ENCODE measurements around the gene FLT1.

GRCh38 chr13:28257305-28257704, 237.6 kb downstream of the FLT1 start:
- TF ChIP-seq SCRT1 (tag by site-specific recombination; IDR thresholded peaks at IDR 0.05; ENCODE audit: borderline replicate concordance), result no peak
- no peak for TF ChIP-seq ZNF426 (tag by site-specific recombination; IDR thresholded peaks at IDR 0.05)
- no peak for TF ChIP-seq PBX3 (CRISPR knock-in tag; IDR thresholded peaks at IDR 0.05)
- no peak for TF ChIP-seq CTCF (tag by site-specific recombination; IDR thresholded peaks at IDR 0.05)
- no peak for TF ChIP-seq GLI2 (tag by site-specific recombination; IDR thresholded peaks at IDR 0.05; ENCODE audit: borderline replicate concordance, low read depth)
- no peak for TF ChIP-seq ZNF274 (IDR thresholded peaks at IDR 0.05; ENCODE audit: low read length)
- TF ChIP-seq ZNF274 (tag by site-specific recombination; IDR thresholded peaks at IDR 0.05; ENCODE audit: borderline replicate concordance), result no peak
- TF ChIP-seq ZNF239 (tag by site-specific recombination; IDR thresholded peaks at IDR 0.05), result no peak
- TF ChIP-seq PRDM1 (tag by site-specific recombination; IDR thresholded peaks at IDR 0.05), result no peak
- TF ChIP-seq ZNF677 (tag by site-specific recombination; IDR thresholded peaks at IDR 0.05), result no peak
- TF ChIP-seq, protein P1, sequence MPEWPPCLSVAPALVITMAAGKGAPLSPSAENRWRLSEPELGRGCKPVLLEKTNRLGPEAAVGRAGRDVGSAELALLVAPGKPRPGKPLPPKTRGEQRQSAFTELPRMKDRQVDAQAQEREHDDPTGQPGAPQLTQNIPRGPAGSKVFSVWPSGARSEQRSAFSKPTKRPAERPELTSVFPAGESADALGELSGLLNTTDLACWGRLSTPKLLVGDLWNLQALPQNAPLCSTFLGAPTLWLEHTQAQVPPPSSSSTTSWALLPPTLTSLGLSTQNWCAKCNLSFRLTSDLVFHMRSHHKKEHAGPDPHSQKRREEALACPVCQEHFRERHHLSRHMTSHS (tag by site-specific recombination; IDR thresholded peaks at IDR 0.05), result no peak
- TF ChIP-seq GFI1B (tag by site-specific recombination; IDR thresholded peaks at IDR 0.05), result no peak
- no peak for TF ChIP-seq BCL11A (tag by site-specific recombination; IDR thresholded peaks at IDR 0.05; ENCODE audit: low read depth)
- TF ChIP-seq ZNF792 (tag by site-specific recombination; IDR thresholded peaks at IDR 0.05), result no peak
